ENCODE results near the gene KIF2C.
"Not testable (repeated sequence)": the region's sequence is repeated elsewhere in the genome, so short reads cannot be mapped to it uniquely, and the experiment has no call there.

The KIF2C gene

GRCh38 chr1:44810101-44810761, 70.6 kb downstream of the KIF2C start:
- DNase-seq (ENCODE audit: low spot score) = no peak
- Histone ChIP-seq H3K4me2 (ENCODE audit: insufficient read depth, low read length, poor library complexity, severe bottlenecking) (no peak overlapping the region), H2AFZ (ENCODE audit: low read length) (no peak overlapping the region), H4K91ac (ENCODE audit: low read depth, low read length, poor library complexity) (no peak overlapping the region), H2BK12ac (ENCODE audit: low read length) (no peak overlapping the region), H3K9me3 (replicated peaks in 1 of 2; ENCODE audit: control insufficient read depth in 2 of 2, insufficient read depth in 1 of 2, low read depth in 1 of 2, low read length in 2 of 2) (no peaks in the 10 kb centered on the region), H3K14ac (ENCODE audit: low read length) (no peak overlapping the region), H3K4me3 (ENCODE audit: low read length in 2 of 2) (no peak overlapping the region), H2BK5ac (ENCODE audit: low read length) (no peak overlapping the region), H2BK120ac (ENCODE audit: low read depth, low read length) (peak overlapping the region; percentile 11), H3K79me1 (ENCODE audit: low read depth, low read length) (peaks cover 3% of the 10 kb centered on the region), H3K18ac (ENCODE audit: low read length) (peak overlapping the region; percentile 40), H3K4me1 (ENCODE audit: control insufficient read depth in 2 of 2, insufficient read depth in 1 of 2, low read depth in 1 of 2, low read length in 2 of 2) (peaks cover 28 to 43% of the 10 kb centered on the region in 2 donors), H3K9ac (ENCODE audit: low read depth, low read length, poor library complexity) (no peak overlapping the region), H3K36me3 (replicated peaks in 1 of 2; ENCODE audit: control insufficient read depth in 2 of 2, insufficient read depth in 2 of 2, low read length in 2 of 2) (peaks cover 4 to 22% of the 10 kb centered on the region in 2 donors), H3K27ac (replicated peaks; ENCODE audit: low read length) (no peak overlapping the region), H2AK5ac (ENCODE audit: low read depth, low read length) (peak overlapping the region; percentile 40), H3K23ac (ENCODE audit: low read depth, low read length, poor library complexity) (no peak overlapping the region), H4K8ac (ENCODE audit: low read depth, low read length) (no peak overlapping the region), H2BK15ac (ENCODE audit: low read length) (no peak overlapping the region), H3K27me3 (ENCODE audit: control insufficient read depth in 3 of 3, insufficient read depth in 3 of 3, low read depth in 1 of 3, low read length in 3 of 3) (peaks cover 0 to 4% (median 0%) of the 10 kb centered on the region in 3 experiments), H3K4ac (ENCODE audit: low read length) (no peak overlapping the region)
- no CpG with 5 or more reads among the region's 12 CpGs for WGBS, 2 donors (ENCODE audit: extremely low coverage in 2 of 2, insufficient read length in 2 of 2, insufficient replicate concordance in 1 of 2)

GRCh38 chr1:44810762-44811105, 71.1 kb downstream of the KIF2C start:
- not testable (repeated sequence) for H3K9ac ChIP-seq (ENCODE audit: low read depth, low read length, poor library complexity); H2BK120ac ChIP-seq (ENCODE audit: low read depth, low read length); H4K91ac ChIP-seq (ENCODE audit: low read depth, low read length, poor library complexity); H3K79me1 ChIP-seq (ENCODE audit: low read depth, low read length); H3K4ac ChIP-seq (ENCODE audit: low read length); H4K8ac ChIP-seq (ENCODE audit: low read depth, low read length); H2BK5ac ChIP-seq (ENCODE audit: low read length); H3K23ac ChIP-seq (ENCODE audit: low read depth, low read length, poor library complexity); H3K9me3 ChIP-seq (replicated peaks in 1 of 2; ENCODE audit: control insufficient read depth in 2 of 2, insufficient read depth in 1 of 2, low read depth in 1 of 2, low read length in 2 of 2); H2BK12ac ChIP-seq (ENCODE audit: low read length); H3K4me2 ChIP-seq (ENCODE audit: insufficient read depth, low read length, poor library complexity, severe bottlenecking); DNase-seq (ENCODE audit: low spot score); H3K27ac ChIP-seq (replicated peaks; ENCODE audit: low read length); H3K27me3 ChIP-seq (ENCODE audit: control insufficient read depth in 3 of 3, insufficient read depth in 3 of 3, low read depth in 1 of 3, low read length in 3 of 3); H3K18ac ChIP-seq (ENCODE audit: low read length); H3K4me3 ChIP-seq (ENCODE audit: low read length in 2 of 2); H3K14ac ChIP-seq (ENCODE audit: low read length); H2AFZ ChIP-seq (ENCODE audit: low read length); H2BK15ac ChIP-seq (ENCODE audit: low read length)
- peak overlapping the region; percentile 40 for H2AK5ac ChIP-seq (ENCODE audit: low read depth, low read length)
- H3K4me1 ChIP-seq (ENCODE audit: control insufficient read depth in 2 of 2, insufficient read depth in 1 of 2, low read depth in 1 of 2, low read length in 2 of 2) = peaks cover 28 to 43% of the 10 kb centered on the region in 2 donors
- no CpG with 5 or more reads among the region's 4 CpGs for WGBS, 2 donors (ENCODE audit: extremely low coverage in 2 of 2, insufficient read length in 2 of 2, insufficient replicate concordance in 1 of 2)
- H3K36me3 ChIP-seq (replicated peaks in 1 of 2; ENCODE audit: control insufficient read depth in 2 of 2, insufficient read depth in 2 of 2, low read length in 2 of 2) = peaks cover 2 to 22% of the 10 kb centered on the region in 2 donors

GRCh38 chr1:44811234-44811633, 71.6 kb downstream of the KIF2C start:
- no peak overlapping the region for H3K4ac ChIP-seq (ENCODE audit: low read length)
- no peaks in the 10 kb centered on the region for H3K9me3 ChIP-seq (replicated peaks in 1 of 2; ENCODE audit: control insufficient read depth in 2 of 2, insufficient read depth in 1 of 2, low read depth in 1 of 2, low read length in 2 of 2)
- H2BK120ac ChIP-seq (ENCODE audit: low read depth, low read length) = no peak overlapping the region
- H3K9ac ChIP-seq (ENCODE audit: low read depth, low read length, poor library complexity) = no peak overlapping the region
- H4K8ac ChIP-seq (ENCODE audit: low read depth, low read length) = no peak overlapping the region
- peak overlapping the region; percentile 27 for H3K27ac ChIP-seq (replicated peaks; ENCODE audit: low read length)
- peaks cover 0 to 4% (median 0%) of the 10 kb centered on the region in 3 experiments for H3K27me3 ChIP-seq (ENCODE audit: control insufficient read depth in 3 of 3, insufficient read depth in 3 of 3, low read depth in 1 of 3, low read length in 3 of 3)
- H3K14ac ChIP-seq (ENCODE audit: low read length) = no peak overlapping the region
- no peak overlapping the region for H2AK5ac ChIP-seq (ENCODE audit: low read depth, low read length)
- WGBS, 2 donors (ENCODE audit: extremely low coverage in 2 of 2, insufficient read length in 2 of 2, insufficient replicate concordance in 1 of 2) = no CpG with 5 or more reads among the region's 8 CpGs
- DNase-seq (ENCODE audit: low spot score) = no peak
- H2BK12ac ChIP-seq (ENCODE audit: low read length) = no peak overlapping the region
- no peak overlapping the region for H3K18ac ChIP-seq (ENCODE audit: low read length)
- H2AFZ ChIP-seq (ENCODE audit: low read length) = no peak overlapping the region
- H2BK5ac ChIP-seq (ENCODE audit: low read length) = no peak overlapping the region
- H3K4me1 ChIP-seq (ENCODE audit: control insufficient read depth in 2 of 2, insufficient read depth in 1 of 2, low read depth in 1 of 2, low read length in 2 of 2) = peaks cover 28 to 43% of the 10 kb centered on the region in 2 donors
- H3K23ac ChIP-seq (ENCODE audit: low read depth, low read length, poor library complexity) = no peak overlapping the region
- no peak overlapping the region for H2BK15ac ChIP-seq (ENCODE audit: low read length)
- H3K4me3 ChIP-seq (ENCODE audit: low read length in 2 of 2) = no peak overlapping the region
- H3K79me1 ChIP-seq (ENCODE audit: low read depth, low read length) = peaks cover 3% of the 10 kb centered on the region
- no peak overlapping the region for H4K91ac ChIP-seq (ENCODE audit: low read depth, low read length, poor library complexity)
- peaks cover 2 to 19% of the 10 kb centered on the region in 2 donors for H3K36me3 ChIP-seq (replicated peaks in 1 of 2; ENCODE audit: control insufficient read depth in 2 of 2, insufficient read depth in 2 of 2, low read length in 2 of 2)
- H3K4me2 ChIP-seq (ENCODE audit: insufficient read depth, low read length, poor library complexity, severe bottlenecking) = no peak overlapping the region

GRCh38 chr1:44812822-44813543, 73.3 kb downstream of the KIF2C start:
- Histone ChIP-seq H3K23ac (ENCODE audit: low read depth, low read length, poor library complexity) (peak overlapping the region; percentile 68), H3K14ac (ENCODE audit: low read length) (peak overlapping the region; percentile 92), H4K91ac (ENCODE audit: low read depth, low read length, poor library complexity) (peak overlapping the region; percentile 96), H3K4me2 (ENCODE audit: insufficient read depth, low read length, poor library complexity, severe bottlenecking) (peak overlapping the region; percentile 80), H3K36me3 (replicated peaks in 1 of 2; ENCODE audit: control insufficient read depth in 2 of 2, insufficient read depth in 2 of 2, low read length in 2 of 2) (peaks cover 0 to 13% of the 10 kb centered on the region in 2 donors), H2BK120ac (ENCODE audit: low read depth, low read length) (no peak overlapping the region), H3K27ac (replicated peaks; ENCODE audit: low read length) (no peak overlapping the region), H3K27me3 (ENCODE audit: control insufficient read depth in 3 of 3, insufficient read depth in 3 of 3, low read depth in 1 of 3, low read length in 3 of 3) (peaks cover 0 to 4% (median 0%) of the 10 kb centered on the region in 3 experiments), H3K79me1 (ENCODE audit: low read depth, low read length) (peaks cover 3% of the 10 kb centered on the region), H2AK5ac (ENCODE audit: low read depth, low read length) (peak overlapping the region; percentile 95), H4K8ac (ENCODE audit: low read depth, low read length) (peak overlapping the region; percentile 21), H3K9me3 (replicated peaks in 1 of 2; ENCODE audit: control insufficient read depth in 2 of 2, insufficient read depth in 1 of 2, low read depth in 1 of 2, low read length in 2 of 2) (no peaks in the 10 kb centered on the region), H3K9ac (ENCODE audit: low read depth, low read length, poor library complexity) (peak overlapping the region; percentile 94), H3K4me3 (ENCODE audit: low read length in 2 of 2) (peak overlapping the region in 1 of 2 donors; percentile 81), H3K4ac (ENCODE audit: low read length) (peak overlapping the region; percentile 81), H3K18ac (ENCODE audit: low read length) (peak overlapping the region; percentile 97), H2BK12ac (ENCODE audit: low read length) (peak overlapping the region; percentile 75), H2BK5ac (ENCODE audit: low read length) (peak overlapping the region; percentile 83), H2BK15ac (ENCODE audit: low read length) (peak overlapping the region; percentile 68), H2AFZ (ENCODE audit: low read length) (no peak overlapping the region), H3K4me1 (ENCODE audit: control insufficient read depth in 2 of 2, insufficient read depth in 1 of 2, low read depth in 1 of 2, low read length in 2 of 2) (peaks cover 15 to 30% of the 10 kb centered on the region in 2 donors)
- no CpG with 5 or more reads among the region's 48 CpGs for WGBS, 2 donors (ENCODE audit: extremely low coverage in 2 of 2, insufficient read length in 2 of 2, insufficient replicate concordance in 1 of 2)
- no peak for DNase-seq (ENCODE audit: low spot score)

All from neuronal stem cell (in vitro differentiated cells).